GM23338 (cell line): Measurements from ENCODE around the gene PPM1J. TPM values are rescaled to one million over a fixed set of nuclear protein-coding genes. Genes with fewer than 3 reads are reported as not detected.

ENCODE experiments used
- ATAC-seq: fragments of 200-7000 bp; cut with Tn5 transposase; 3 replicates; pipeline ENCODE4 v1.9.1; 2020
- DNase-seq: peaks from one replicate; pipeline ENCODE4 v3.0.0-alpha.2; 2015; ENCODE audit warnings: low spot score
- H2AFZ ChIP-seq: fragments of 200-600 bp; sonication (generic); 2 replicates; pipeline ENCODE4 v1.8.0; 2016; ENCODE audit warnings: antibody characterized with exemption, mild to moderate bottlenecking, moderate library complexity
- H3F3A ChIP-seq: fragments of 200-600 bp; sonication (generic); replicated peaks from 2 replicates; pipeline ENCODE4 v1.8.0; 2017; ENCODE audit warnings: antibody characterized with exemption, mixed run types, low read depth
- H3K27ac ChIP-seq: fragments of 200-600 bp; sonication (generic); 2 replicates; pipeline ENCODE4 v1.6.1; 2016; ENCODE audit warnings: low read depth
- H3K27me3 ChIP-seq: fragments of 200-600 bp; sonication (generic); 2 replicates; pipeline ENCODE4 v1.8.0; 2016; ENCODE audit warnings: mild to moderate bottlenecking, mixed run types, moderate library complexity; ENCODE audit not compliant: insufficient read depth
- H3K36me3 ChIP-seq: fragments of 200-600 bp; sonication (generic); 2 replicates; pipeline ENCODE4 v1.8.0; 2016; ENCODE audit warnings: mild to moderate bottlenecking; ENCODE audit not compliant: insufficient read depth
- H3K4me1 ChIP-seq: fragments of 200-600 bp; sonication (generic); 2 replicates; pipeline ENCODE4 v1.8.0; 2016; ENCODE audit warnings: mild to moderate bottlenecking, moderate library complexity; ENCODE audit not compliant: insufficient read depth
- H3K4me2 ChIP-seq: fragments of 200-600 bp; sonication (generic); 2 replicates; pipeline ENCODE4 v1.7.1; 2017; ENCODE audit warnings: mixed run types
- H3K4me3 ChIP-seq: fragments of 200-600 bp; sonication (generic); 2 replicates; pipeline ENCODE4 v1.6.1; 2016; ENCODE audit warnings: mixed run types
- H3K79me2 ChIP-seq: fragments of 200-600 bp; sonication (generic); replicated peaks from 2 replicates; pipeline ENCODE4 v1.8.0; 2017; ENCODE audit warnings: mild to moderate bottlenecking; ENCODE audit not compliant: insufficient read depth
- H3K9me2 ChIP-seq: fragments of 200-600 bp; sonication (generic); 2 replicates; pipeline ENCODE4 v1.8.0; 2017; ENCODE audit not compliant: insufficient read depth
- H4K20me1 ChIP-seq: fragments of 200-600 bp; sonication (generic); replicated peaks from 2 replicates; pipeline ENCODE4 v1.8.0; 2017; ENCODE audit warnings: mild to moderate bottlenecking; ENCODE audit not compliant: insufficient read depth
- H3K27ac Mint-ChIP-seq: 2 replicates; pipeline ENCODE4 v1.8.0; 2020; ENCODE audit warnings: inconsistent platforms, mild to moderate bottlenecking, moderate library complexity, mixed read lengths
- H3K27me3 Mint-ChIP-seq: 3 replicates; pipeline ENCODE4 v1.8.0; 2022; ENCODE audit warnings: low read depth, mild to moderate bottlenecking, moderate library complexity, mixed read lengths, inconsistent platforms; ENCODE audit not compliant: insufficient read depth, poor library complexity
- H3K36me3 Mint-ChIP-seq: 3 replicates; pipeline ENCODE4 v1.8.0; 2021; ENCODE audit warnings: low read depth, mild to moderate bottlenecking, inconsistent platforms, moderate library complexity, mixed read lengths
- H3K4me1 Mint-ChIP-seq: 3 replicates; pipeline ENCODE4 v1.8.0; 2020; ENCODE audit warnings: mild to moderate bottlenecking, inconsistent platforms, mixed read lengths
- H3K4me3 Mint-ChIP-seq: 3 replicates; pipeline ENCODE4 v1.8.0; 2021; ENCODE audit warnings: moderate library complexity, mild to moderate bottlenecking, inconsistent platforms, mixed read lengths
- H3K9me3 Mint-ChIP-seq: 3 replicates; pipeline ENCODE4 v1.8.0; 2020; ENCODE audit warnings: moderate library complexity, mild to moderate bottlenecking, inconsistent platforms, mixed read lengths
- CREB1 ChIP-seq: fragments of 250-450 bp; sonication (Bioruptor Pico); IDR thresholded peaks from 2 replicates; pipeline ENCODE4 v1.5.0; 2020; ENCODE audit warnings: low read depth, mild to moderate bottlenecking, moderate library complexity
- EZH2 ChIP-seq: fragments of 200-600 bp; sonication (generic); IDR thresholded peaks from one replicate; pipeline ENCODE4 v1.8.0; 2017; ENCODE audit warnings: antibody characterized with exemption, mild to moderate bottlenecking, low read depth; ENCODE audit not compliant: unreplicated experiment
- EZH2phosphoT487 ChIP-seq: fragments of 200-600 bp; sonication (generic); IDR thresholded peaks from one replicate; pipeline ENCODE4 v1.8.1; 2018; ENCODE audit warnings: antibody characterized with exemption; ENCODE audit not compliant: unreplicated experiment
- JUNB ChIP-seq: IDR thresholded peaks from one replicate; pipeline ENCODE4 v1.6.1; 2016; ENCODE audit warnings: antibody characterized with exemption; ENCODE audit not compliant: unreplicated experiment
- NANOG ChIP-seq: IDR thresholded peaks from 2 replicates; pipeline ENCODE4 v1.6.1; 2016; ENCODE audit warnings: antibody characterized with exemption, borderline replicate concordance
- POLR2AphosphoS5 ChIP-seq: IDR thresholded peaks from 2 replicates; pipeline ENCODE4 v1.6.1; 2016; ENCODE audit warnings: antibody characterized with exemption, low read depth
- STAT1 ChIP-seq: IDR thresholded peaks from one replicate; pipeline ENCODE4 v1.6.1; 2016; ENCODE audit warnings: antibody characterized with exemption; ENCODE audit not compliant: unreplicated experiment
- ZNF114 ChIP-seq: fragments of 250-450 bp; sonication (Bioruptor Pico); IDR thresholded peaks from 2 replicates; pipeline ENCODE4 v1.5.0; 2020; ENCODE audit warnings: mild to moderate bottlenecking, moderate library complexity
- ZNF331 ChIP-seq: fragments of 250-450 bp; sonication (Bioruptor Pico); IDR thresholded peaks from 2 replicates; pipeline ENCODE4 v1.5.0; 2020; ENCODE audit warnings: low read depth, mild to moderate bottlenecking, moderate library complexity
- polyA plus RNA-seq: library from polyadenylated mRNA; unstranded; fragments of >200 nt; fragmentation: Nextera tagmentation; extraction: Ambion mirVana; gene quantifications from 2 replicates; pipeline ENCODE4 v1.2.1, GENCODE V29; 2016
- total RNA-seq: library from RNA; depleted of rRNA; stranded (reverse); fragments of >200 nt; shearing (Covaris generic); gene quantifications from 2 replicates; pipeline ENCODE4 v1.2.3, GENCODE V29; 2014
- TF ChIP-seq, protein P1 (sequence below): IDR thresholded peaks from 2 replicates; pipeline ENCODE4 v1.6.1; 2016; ENCODE audit warnings: antibody characterized with exemption
- TF ChIP-seq, protein P2 (sequence below): fragments of 250-450 bp; sonication (Bioruptor Pico); IDR thresholded peaks from 2 replicates; pipeline ENCODE4 v1.5.0; 2020; ENCODE audit warnings: mild to moderate bottlenecking, moderate library complexity
- TF ChIP-seq, protein P3 (sequence below): IDR thresholded peaks from one replicate; pipeline ENCODE4 v1.6.1; 2018; ENCODE audit warnings: antibody characterized with exemption; ENCODE audit not compliant: unreplicated experiment
- TF ChIP-seq, protein P4 (sequence below), 2 experiments: fragments of 200-600 bp in 1 of 2; sonication (generic) in 1 of 2; conservative IDR thresholded peaks; 2 replicates each; pipeline versions ENCODE4 v1.5.1 to v1.6.1; 2016 to 2017; ENCODE audit warnings: antibody characterized with exemption in 2 of 2, low read depth in 2 of 2, mild to moderate bottlenecking in 2 of 2, moderate library complexity in 1 of 2

PPM1J gene
- total and polyA plus RNA-seq, 2 experiments from 2014 or later, result 19.0 to 22.4 TPM

DNA sequence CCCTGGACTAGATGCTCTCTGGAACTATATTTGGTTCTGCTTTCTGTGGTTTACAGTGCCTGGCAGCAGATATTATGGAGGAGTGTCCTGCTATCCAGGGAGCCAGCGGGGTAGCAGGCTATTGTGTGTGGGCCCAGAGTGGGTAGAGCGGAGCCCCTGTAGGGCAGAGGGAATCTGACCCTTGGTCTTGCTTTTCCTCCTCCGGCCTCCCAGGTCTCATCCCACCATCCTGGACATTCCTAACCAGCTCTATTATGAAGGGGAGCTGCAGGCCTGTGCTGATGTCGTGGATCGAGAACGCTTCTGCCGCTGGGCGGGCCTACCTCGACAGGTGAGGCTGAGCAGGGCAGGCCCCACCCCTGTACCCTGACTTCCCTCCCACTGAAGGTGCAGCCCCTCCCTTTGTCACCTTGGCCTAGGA is 17.3 kb downstream of the PPM1J start:
- DNase-seq (no peak), ATAC-seq (no peak; the same call in 2 of the 3 replicates)
- Histone ChIP-seq H3K36me3 (no peaks in the 10 kb centered on the region; the same call in 1 of the 2 replicates), H3K27ac (no peak overlapping the region), H3K9me2 (no peaks in the 10 kb centered on the region), H4K20me1 (peaks cover 15% of the 10 kb centered on the region; the same call in 1 of the 2 replicates), H3K4me3 (no peak overlapping the region), H3K4me2 (no peak overlapping the region), H3K27me3 (peaks cover 15% of the 10 kb centered on the region; the same call in 1 of the 2 replicates), H2AFZ (no peak overlapping the region), H3F3A (0 out of 2 replicates have a peak, but pooled peaks cover 3% of the 10 kb centered on the region), H3K4me1 (peaks cover 37% of the 10 kb centered on the region), H3K79me2 (no peaks in the 10 kb centered on the region)
- Mint-ChIP-seq H3K27me3 (peaks cover 33% of the 10 kb centered on the region), H3K36me3 (peaks cover 69% of the 10 kb centered on the region), H3K9me3 (no peaks in the 10 kb centered on the region), H3K27ac (no peak overlapping the region), H3K4me1 (peaks cover 52% of the 10 kb centered on the region), H3K4me3 (no peak overlapping the region)
- TF ChIP-seq, protein P1, sequence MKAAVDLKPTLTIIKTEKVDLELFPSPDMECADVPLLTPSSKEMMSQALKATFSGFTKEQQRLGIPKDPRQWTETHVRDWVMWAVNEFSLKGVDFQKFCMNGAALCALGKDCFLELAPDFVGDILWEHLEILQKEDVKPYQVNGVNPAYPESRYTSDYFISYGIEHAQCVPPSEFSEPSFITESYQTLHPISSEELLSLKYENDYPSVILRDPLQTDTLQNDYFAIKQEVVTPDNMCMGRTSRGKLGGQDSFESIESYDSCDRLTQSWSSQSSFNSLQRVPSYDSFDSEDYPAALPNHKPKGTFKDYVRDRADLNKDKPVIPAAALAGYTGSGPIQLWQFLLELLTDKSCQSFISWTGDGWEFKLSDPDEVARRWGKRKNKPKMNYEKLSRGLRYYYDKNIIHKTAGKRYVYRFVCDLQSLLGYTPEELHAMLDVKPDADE, result no peak
- TF ChIP-seq STAT1, result no peak
- no peak for TF ChIP-seq EZH2
- TF ChIP-seq EZH2phosphoT487, result no peak
- no peak for TF ChIP-seq CREB1 (CRISPR knock-in tag)
- TF ChIP-seq, protein P2, sequence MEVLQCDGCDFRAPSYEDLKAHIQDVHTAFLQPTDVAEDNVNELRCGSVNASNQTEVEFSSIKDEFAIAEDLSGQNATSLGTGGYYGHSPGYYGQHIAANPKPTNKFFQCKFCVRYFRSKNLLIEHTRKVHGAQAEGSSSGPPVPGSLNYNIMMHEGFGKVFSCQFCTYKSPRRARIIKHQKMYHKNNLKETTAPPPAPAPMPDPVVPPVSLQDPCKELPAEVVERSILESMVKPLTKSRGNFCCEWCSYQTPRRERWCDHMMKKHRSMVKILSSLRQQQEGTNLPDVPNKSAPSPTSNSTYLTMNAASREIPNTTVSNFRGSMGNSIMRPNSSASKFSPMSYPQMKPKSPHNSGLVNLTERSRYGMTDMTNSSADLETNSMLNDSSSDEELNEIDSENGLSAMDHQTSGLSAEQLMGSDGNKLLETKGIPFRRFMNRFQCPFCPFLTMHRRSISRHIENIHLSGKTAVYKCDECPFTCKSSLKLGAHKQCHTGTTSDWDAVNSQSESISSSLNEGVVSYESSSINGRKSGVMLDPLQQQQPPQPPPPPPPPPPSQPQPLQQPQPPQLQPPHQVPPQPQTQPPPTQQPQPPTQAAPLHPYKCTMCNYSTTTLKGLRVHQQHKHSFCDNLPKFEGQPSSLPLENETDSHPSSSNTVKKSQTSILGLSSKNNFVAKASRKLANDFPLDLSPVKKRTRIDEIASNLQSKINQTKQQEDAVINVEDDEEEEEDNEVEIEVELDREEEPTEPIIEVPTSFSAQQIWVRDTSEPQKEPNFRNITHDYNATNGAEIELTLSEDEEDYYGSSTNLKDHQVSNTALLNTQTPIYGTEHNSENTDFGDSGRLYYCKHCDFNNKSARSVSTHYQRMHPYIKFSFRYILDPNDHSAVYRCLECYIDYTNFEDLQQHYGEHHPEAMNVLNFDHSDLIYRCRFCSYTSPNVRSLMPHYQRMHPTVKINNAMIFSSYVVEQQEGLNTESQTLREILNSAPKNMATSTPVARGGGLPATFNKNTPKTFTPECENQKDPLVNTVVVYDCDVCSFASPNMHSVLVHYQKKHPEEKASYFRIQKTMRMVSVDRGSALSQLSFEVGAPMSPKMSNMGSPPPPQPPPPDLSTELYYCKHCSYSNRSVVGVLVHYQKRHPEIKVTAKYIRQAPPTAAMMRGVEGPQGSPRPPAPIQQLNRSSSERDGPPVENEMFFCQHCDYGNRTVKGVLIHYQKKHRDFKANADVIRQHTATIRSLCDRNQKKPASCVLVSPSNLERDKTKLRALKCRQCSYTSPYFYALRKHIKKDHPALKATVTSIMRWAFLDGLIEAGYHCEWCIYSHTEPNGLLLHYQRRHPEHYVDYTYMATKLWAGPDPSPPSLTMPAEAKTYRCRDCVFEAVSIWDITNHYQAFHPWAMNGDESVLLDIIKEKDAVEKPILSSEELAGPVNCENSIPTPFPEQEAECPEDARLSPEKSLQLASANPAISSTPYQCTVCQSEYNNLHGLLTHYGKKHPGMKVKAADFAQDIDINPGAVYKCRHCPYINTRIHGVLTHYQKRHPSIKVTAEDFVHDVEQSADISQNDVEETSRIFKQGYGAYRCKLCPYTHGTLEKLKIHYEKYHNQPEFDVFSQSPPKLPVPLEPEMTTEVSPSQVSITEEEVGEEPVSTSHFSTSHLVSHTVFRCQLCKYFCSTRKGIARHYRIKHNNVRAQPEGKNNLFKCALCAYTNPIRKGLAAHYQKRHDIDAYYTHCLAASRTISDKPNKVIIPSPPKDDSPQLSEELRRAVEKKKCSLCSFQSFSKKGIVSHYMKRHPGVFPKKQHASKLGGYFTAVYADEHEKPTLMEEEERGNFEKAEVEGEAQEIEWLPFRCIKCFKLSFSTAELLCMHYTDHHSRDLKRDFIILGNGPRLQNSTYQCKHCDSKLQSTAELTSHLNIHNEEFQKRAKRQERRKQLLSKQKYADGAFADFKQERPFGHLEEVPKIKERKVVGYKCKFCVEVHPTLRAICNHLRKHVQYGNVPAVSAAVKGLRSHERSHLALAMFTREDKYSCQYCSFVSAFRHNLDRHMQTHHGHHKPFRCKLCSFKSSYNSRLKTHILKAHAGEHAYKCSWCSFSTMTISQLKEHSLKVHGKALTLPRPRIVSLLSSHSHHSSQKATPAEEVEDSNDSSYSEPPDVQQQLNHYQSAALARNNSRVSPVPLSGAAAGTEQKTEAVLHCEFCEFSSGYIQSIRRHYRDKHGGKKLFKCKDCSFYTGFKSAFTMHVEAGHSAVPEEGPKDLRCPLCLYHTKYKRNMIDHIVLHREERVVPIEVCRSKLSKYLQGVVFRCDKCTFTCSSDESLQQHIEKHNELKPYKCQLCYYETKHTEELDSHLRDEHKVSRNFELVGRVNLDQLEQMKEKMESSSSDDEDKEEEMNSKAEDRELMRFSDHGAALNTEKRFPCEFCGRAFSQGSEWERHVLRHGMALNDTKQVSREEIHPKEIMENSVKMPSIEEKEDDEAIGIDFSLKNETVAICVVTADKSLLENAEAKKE (CRISPR knock-in tag), result no peak
- no peak for TF ChIP-seq POLR2AphosphoS5
- TF ChIP-seq, protein P3, sequence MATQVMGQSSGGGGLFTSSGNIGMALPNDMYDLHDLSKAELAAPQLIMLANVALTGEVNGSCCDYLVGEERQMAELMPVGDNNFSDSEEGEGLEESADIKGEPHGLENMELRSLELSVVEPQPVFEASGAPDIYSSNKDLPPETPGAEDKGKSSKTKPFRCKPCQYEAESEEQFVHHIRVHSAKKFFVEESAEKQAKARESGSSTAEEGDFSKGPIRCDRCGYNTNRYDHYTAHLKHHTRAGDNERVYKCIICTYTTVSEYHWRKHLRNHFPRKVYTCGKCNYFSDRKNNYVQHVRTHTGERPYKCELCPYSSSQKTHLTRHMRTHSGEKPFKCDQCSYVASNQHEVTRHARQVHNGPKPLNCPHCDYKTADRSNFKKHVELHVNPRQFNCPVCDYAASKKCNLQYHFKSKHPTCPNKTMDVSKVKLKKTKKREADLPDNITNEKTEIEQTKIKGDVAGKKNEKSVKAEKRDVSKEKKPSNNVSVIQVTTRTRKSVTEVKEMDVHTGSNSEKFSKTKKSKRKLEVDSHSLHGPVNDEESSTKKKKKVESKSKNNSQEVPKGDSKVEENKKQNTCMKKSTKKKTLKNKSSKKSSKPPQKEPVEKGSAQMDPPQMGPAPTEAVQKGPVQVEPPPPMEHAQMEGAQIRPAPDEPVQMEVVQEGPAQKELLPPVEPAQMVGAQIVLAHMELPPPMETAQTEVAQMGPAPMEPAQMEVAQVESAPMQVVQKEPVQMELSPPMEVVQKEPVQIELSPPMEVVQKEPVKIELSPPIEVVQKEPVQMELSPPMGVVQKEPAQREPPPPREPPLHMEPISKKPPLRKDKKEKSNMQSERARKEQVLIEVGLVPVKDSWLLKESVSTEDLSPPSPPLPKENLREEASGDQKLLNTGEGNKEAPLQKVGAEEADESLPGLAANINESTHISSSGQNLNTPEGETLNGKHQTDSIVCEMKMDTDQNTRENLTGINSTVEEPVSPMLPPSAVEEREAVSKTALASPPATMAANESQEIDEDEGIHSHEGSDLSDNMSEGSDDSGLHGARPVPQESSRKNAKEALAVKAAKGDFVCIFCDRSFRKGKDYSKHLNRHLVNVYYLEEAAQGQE, result no peak
- TF ChIP-seq JUNB, result no peak
- TF ChIP-seq ZNF331 (CRISPR knock-in tag), result no peak
- TF ChIP-seq, protein P4, sequence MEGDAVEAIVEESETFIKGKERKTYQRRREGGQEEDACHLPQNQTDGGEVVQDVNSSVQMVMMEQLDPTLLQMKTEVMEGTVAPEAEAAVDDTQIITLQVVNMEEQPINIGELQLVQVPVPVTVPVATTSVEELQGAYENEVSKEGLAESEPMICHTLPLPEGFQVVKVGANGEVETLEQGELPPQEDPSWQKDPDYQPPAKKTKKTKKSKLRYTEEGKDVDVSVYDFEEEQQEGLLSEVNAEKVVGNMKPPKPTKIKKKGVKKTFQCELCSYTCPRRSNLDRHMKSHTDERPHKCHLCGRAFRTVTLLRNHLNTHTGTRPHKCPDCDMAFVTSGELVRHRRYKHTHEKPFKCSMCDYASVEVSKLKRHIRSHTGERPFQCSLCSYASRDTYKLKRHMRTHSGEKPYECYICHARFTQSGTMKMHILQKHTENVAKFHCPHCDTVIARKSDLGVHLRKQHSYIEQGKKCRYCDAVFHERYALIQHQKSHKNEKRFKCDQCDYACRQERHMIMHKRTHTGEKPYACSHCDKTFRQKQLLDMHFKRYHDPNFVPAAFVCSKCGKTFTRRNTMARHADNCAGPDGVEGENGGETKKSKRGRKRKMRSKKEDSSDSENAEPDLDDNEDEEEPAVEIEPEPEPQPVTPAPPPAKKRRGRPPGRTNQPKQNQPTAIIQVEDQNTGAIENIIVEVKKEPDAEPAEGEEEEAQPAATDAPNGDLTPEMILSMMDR (conservative IDR thresholded peaks at IDR 0.05; ENCODE audit: low read depth in 2 of 2), result no peak
- no peak for TF ChIP-seq NANOG
- no peak for TF ChIP-seq ZNF114 (CRISPR knock-in tag)
